ENCODE results near the gene CSH2. TPM values are rescaled to one million over a fixed set of nuclear protein-coding genes. Genes with fewer than 3 reads are reported as not detected.
"Not testable (repeated sequence)": the region's sequence is repeated elsewhere in the genome, so short reads cannot be mapped to it uniquely, and the experiment has no call there.

CSH2 gene
- total RNA-seq, 1 donor from 2014 or later: 0.56 TPM

- no peak within 1 kb of the TSS for H3K27ac Mint-ChIP-seq (ENCODE audit: unreplicated experiment)
- no peak for TF ChIP-seq CTCF (IDR thresholded peaks at IDR 0.05; ENCODE audit: partially characterized antibody, unreplicated experiment)
- DNase-seq: no peak
- peaks cover 8% of the 10 kb centered on the region for H3K9me3 Mint-ChIP-seq (ENCODE audit: unreplicated experiment)
- peaks cover 4% of the 10 kb centered on the region for H3K27me3 Mint-ChIP-seq (ENCODE audit: unreplicated experiment)
- H3K4me3 Mint-ChIP-seq (ENCODE audit: unreplicated experiment): no peak within 1 kb of the TSS
- peaks cover 15% of the 10 kb centered on the region for H3K4me1 Mint-ChIP-seq (ENCODE audit: low read depth, unreplicated experiment)
- no peaks in the 10 kb centered on the region for H3K36me3 Mint-ChIP-seq (ENCODE audit: unreplicated experiment)
These were observed 37.7 kb upstream of the CSH2 start, which contains the start of gene CSHL1 for GRCh38 chr17:63911041-63911635. CSHL1 (minus strand) TSS chr17:63911258; CDS start chr17:63911196, 62 bp downstream.

GRCh38 chr17:63910096-63910495 lies 36.6 kb upstream of the CSH2 start:
- Mint-ChIP-seq H3K27me3 (ENCODE audit: unreplicated experiment) (peaks cover 4% of the 10 kb centered on the region), H3K9me3 (ENCODE audit: unreplicated experiment) (peaks cover 8% of the 10 kb centered on the region), H3K4me1 (ENCODE audit: low read depth, unreplicated experiment) (peaks cover 15% of the 10 kb centered on the region), H3K36me3 (ENCODE audit: unreplicated experiment) (no peaks in the 10 kb centered on the region), H3K27ac (ENCODE audit: unreplicated experiment) (no peak overlapping the region), H3K4me3 (ENCODE audit: unreplicated experiment) (no peak overlapping the region)
- DNase-seq: no peak
- no peak for TF ChIP-seq CTCF (IDR thresholded peaks at IDR 0.05; ENCODE audit: partially characterized antibody, unreplicated experiment)

- DNase-seq; H3K27me3 Mint-ChIP-seq (ENCODE audit: unreplicated experiment); H3K36me3 Mint-ChIP-seq (ENCODE audit: unreplicated experiment); H3K4me3 Mint-ChIP-seq (ENCODE audit: unreplicated experiment); H3K9me3 Mint-ChIP-seq (ENCODE audit: unreplicated experiment); H3K27ac Mint-ChIP-seq (ENCODE audit: unreplicated experiment): not testable (repeated sequence)
- H3K4me1 Mint-ChIP-seq (ENCODE audit: low read depth, unreplicated experiment): peaks cover 15% of the 10 kb centered on the region
These were observed 36.1 kb upstream of the CSH2 start for GRCh38 chr17:63909586-63909985.

- not testable (repeated sequence) for H3K27me3 Mint-ChIP-seq (ENCODE audit: unreplicated experiment)
- H3K4me1 Mint-ChIP-seq (ENCODE audit: low read depth, unreplicated experiment): peaks cover 29% of the 10 kb centered on the region
- peak; percentile 51 for DNase-seq
These were observed 33.8 kb upstream of the CSH2 start for GRCh38 chr17:63907161-63907778.

GRCh38 chr17:63904796-63905195 lies 31.3 kb upstream of the CSH2 start:
- not testable (repeated sequence) for H3K36me3 Mint-ChIP-seq (ENCODE audit: unreplicated experiment); H3K4me3 Mint-ChIP-seq (ENCODE audit: unreplicated experiment); DNase-seq; H3K27me3 Mint-ChIP-seq (ENCODE audit: unreplicated experiment); H3K27ac Mint-ChIP-seq (ENCODE audit: unreplicated experiment); H3K9me3 Mint-ChIP-seq (ENCODE audit: unreplicated experiment)
- peaks cover 44% of the 10 kb centered on the region for H3K4me1 Mint-ChIP-seq (ENCODE audit: low read depth, unreplicated experiment)

More at GRCh38 chr17:63907161-63907778, 33.8 kb upstream of the CSH2 start:
- H3K27ac Mint-ChIP-seq (ENCODE audit: unreplicated experiment): peak overlapping the region; percentile 72
- H3K9me3 Mint-ChIP-seq (ENCODE audit: unreplicated experiment); H3K4me3 Mint-ChIP-seq (ENCODE audit: unreplicated experiment); H3K36me3 Mint-ChIP-seq (ENCODE audit: unreplicated experiment): not testable (repeated sequence)
- TF ChIP-seq CTCF (IDR thresholded peaks at IDR 0.05; ENCODE audit: partially characterized antibody, unreplicated experiment): peak; percentile 63

- peak overlapping the region; percentile 84 for H3K27ac Mint-ChIP-seq (ENCODE audit: unreplicated experiment)
- H3K9me3 Mint-ChIP-seq (ENCODE audit: unreplicated experiment); H3K36me3 Mint-ChIP-seq (ENCODE audit: unreplicated experiment); H3K4me3 Mint-ChIP-seq (ENCODE audit: unreplicated experiment); DNase-seq; H3K27me3 Mint-ChIP-seq (ENCODE audit: unreplicated experiment): not testable (repeated sequence)
- peak; percentile 40 for TF ChIP-seq CTCF (IDR thresholded peaks at IDR 0.05; ENCODE audit: partially characterized antibody, unreplicated experiment)
- H3K4me1 Mint-ChIP-seq (ENCODE audit: low read depth, unreplicated experiment): peaks cover 41% of the 10 kb centered on the region
These were observed 30.3 kb upstream of the CSH2 start for GRCh38 chr17:63903787-63904201.

- not testable (repeated sequence) for DNase-seq; H3K36me3 Mint-ChIP-seq (ENCODE audit: unreplicated experiment); H3K27me3 Mint-ChIP-seq (ENCODE audit: unreplicated experiment)
These were observed 28.5 kb upstream of the CSH2 start for GRCh38 chr17:63901971-63902370.

GRCh38 chr17:63898899-63899798 lies 25.7 kb upstream of the CSH2 start:
- H3K27me3 Mint-ChIP-seq (ENCODE audit: unreplicated experiment); H3K9me3 Mint-ChIP-seq (ENCODE audit: unreplicated experiment); DNase-seq; H3K4me3 Mint-ChIP-seq (ENCODE audit: unreplicated experiment); H3K36me3 Mint-ChIP-seq (ENCODE audit: unreplicated experiment); H3K27ac Mint-ChIP-seq (ENCODE audit: unreplicated experiment): not testable (repeated sequence)
- H3K4me1 Mint-ChIP-seq (ENCODE audit: low read depth, unreplicated experiment): peaks cover 29% of the 10 kb centered on the region

More at GRCh38 chr17:63901971-63902370, 28.5 kb upstream of the CSH2 start:
- peak overlapping the region; percentile 88 for H3K27ac Mint-ChIP-seq (ENCODE audit: unreplicated experiment)
- H3K4me3 Mint-ChIP-seq (ENCODE audit: unreplicated experiment): peak overlapping the region; percentile 27
- H3K4me1 Mint-ChIP-seq (ENCODE audit: low read depth, unreplicated experiment): peaks cover 35% of the 10 kb centered on the region
- not testable (repeated sequence) for H3K9me3 Mint-ChIP-seq (ENCODE audit: unreplicated experiment)

Measured in glutamatergic neuron (in vitro differentiated cells).